Body of pancreas (tissue), 4 donors: Measurements from ENCODE around the gene ABHD18. TPM values are rescaled to one million over a fixed set of nuclear protein-coding genes. Genes with fewer than 3 reads are reported as not detected.
"Not testable (repeated sequence)": the region's sequence is repeated elsewhere in the genome, so short reads cannot be mapped to it uniquely, and the experiment has no call there.

Experiments used
- ATAC-seq: fragments of 150-250 bp; one replicate; pipeline ENCODE4 v1.9.1; 2016
- DNase-seq, 4 donors: peaks; one replicate each; pipeline ENCODE4 v3.0.0-alpha.2; 2019
- H3K27ac ChIP-seq, 4 donors: fragments of 200-600 bp; sonication (generic); 1 replicate in 3 of 4; 2 replicates in 1 of 4; pipeline versions ENCODE4 v1.5.1 to v1.6.1; 2016 to 2019; ENCODE audit warnings: mild to moderate bottlenecking in 1 of 4, mixed read lengths in 1 of 4, moderate library complexity in 1 of 4
- H3K27me3 ChIP-seq, 2 donors: fragments of 200-600 bp; sonication (generic); one replicate each; pipeline ENCODE4 v1.6.0; 2016; ENCODE audit warnings: mild to moderate bottlenecking in 1 of 2
- H3K36me3 ChIP-seq, 2 donors: fragments of 200-600 bp; sonication (generic); replicated peaks in 1 of 2; 2 replicates each; pipeline ENCODE4 v1.5.1; 2016; ENCODE audit warnings: low read depth in 2 of 2; ENCODE audit not compliant: insufficient read depth in 1 of 2
- H3K4me1 ChIP-seq: fragments of 200-600 bp; sonication (generic); one replicate; pipeline ENCODE4 v1.6.0; 2016
- H3K4me3 ChIP-seq, 2 donors: fragments of 200-600 bp; sonication (generic); 1 replicate in 1 of 2; 2 replicates in 1 of 2; pipeline ENCODE4 v1.5.1; 2016 to 2019
- H3K9me3 ChIP-seq, 3 donors: fragments of 200-600 bp; sonication (generic); 1 replicate in 2 of 3; 2 replicates in 1 of 3; pipeline ENCODE4 v1.5.1; 2016
- CTCF ChIP-seq, 7 experiments: fragments of 450-650 bp in 4 of 7; fragments of 200-600 bp in 3 of 7; sonication (generic) in 3 of 7; IDR thresholded peaks; one replicate each; pipeline ENCODE4 v1.5.1; 2016 to 2019; ENCODE audit warnings: antibody characterized with exemption in 7 of 7
- POLR2A ChIP-seq, 3 donors: fragments of 450-650 bp; IDR thresholded peaks; one replicate each; pipeline ENCODE4 v1.6.1; 2016; ENCODE audit warnings: antibody characterized with exemption in 3 of 3, mild to moderate bottlenecking in 2 of 3
- WGBS, 2 donors: methylation state at CpG; one replicate each; pipeline ENCODE4 v1.1.5; 2017; 5-methylcytosine and 5-hydroxymethylcytosine counted together
- intact Hi-C: fragments of 100-400 bp; cut with DNase I; formaldehyde crosslinking; loops from one replicate; pipeline ENCODE4 v1.15.1; 2023
- total RNA-seq, 2 donors: library from RNA; depleted of rRNA; stranded (reverse); fragments of >200 nt; gene quantifications; one replicate each; pipeline ENCODE4 v1.1.0, GENCODE V29; 2016

The ABHD18 gene
- total RNA-seq, 2 donors from 2014 or later, result 10.1 to 10.5 TPM

DNA sequence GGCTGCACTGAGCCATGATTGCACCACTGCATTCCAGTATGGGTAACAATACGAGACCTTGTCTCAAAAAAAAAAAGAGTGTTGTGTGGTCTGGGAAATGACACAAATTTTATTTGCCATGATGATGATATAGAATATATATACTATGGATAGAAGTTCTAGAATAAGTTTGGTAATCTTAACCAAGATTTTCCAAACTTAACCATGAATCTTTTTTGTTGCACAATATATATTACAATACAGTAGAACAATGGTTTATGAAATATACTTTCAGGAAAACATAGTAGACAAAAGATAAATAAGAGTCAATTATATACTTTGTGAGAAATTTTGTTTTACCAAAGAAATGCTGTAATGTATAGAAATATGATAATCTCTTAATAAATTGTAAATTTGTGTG, 35.0 kb upstream of the ABHD18 start:
- H3K4me1 ChIP-seq, result no peaks in the 10 kb centered on the region
- H3K4me3 ChIP-seq, result no peak overlapping the region
- no peaks in the 10 kb centered on the region for H3K9me3 ChIP-seq
- intact Hi-C loops, result no loop called here
- no peak overlapping the region for H3K27ac ChIP-seq
- H3K36me3 ChIP-seq, result no peaks in the 10 kb centered on the region
- ATAC-seq, result no peak
- H3K27me3 ChIP-seq, result no peaks in the 10 kb centered on the region
- no peak for TF ChIP-seq CTCF (IDR thresholded peaks at IDR 0.05)
- no peak for TF ChIP-seq POLR2A (IDR thresholded peaks at IDR 0.05)
- 93 to 95% methylated on average over 1 of the region's 1 CpG for WGBS, 2 donors
- no peak for DNase-seq

GRCh38 chr4:127931836-127932235, 33.4 kb upstream of the ABHD18 start:
- H3K36me3 ChIP-seq, H3K27me3 ChIP-seq, intact Hi-C loops, H3K9me3 ChIP-seq, DNase-seq, ATAC-seq, H3K4me1 ChIP-seq, H3K27ac ChIP-seq, H3K4me3 ChIP-seq: not testable (repeated sequence)
- 87 to 93% methylated on average over 6 of the region's 6 CpGs for WGBS, 2 donors

- Histone ChIP-seq H3K27me3 (no peaks in the 10 kb centered on the region), H3K36me3 (peaks cover 0 to under 1% of the 10 kb centered on the region in 2 donors), H3K27ac (no peak overlapping the region), H3K4me3 (no peak overlapping the region), H3K9me3 (no peaks in the 10 kb centered on the region), H3K4me1 (no peaks in the 10 kb centered on the region)
- intact Hi-C loops, result no loop called here
- ATAC-seq (no peak), DNase-seq (no peak)
- TF ChIP-seq POLR2A (IDR thresholded peaks at IDR 0.05) (no peak), CTCF (IDR thresholded peaks at IDR 0.05) (no peak)
- 88 to 97% methylated on average over 1 of the region's 1 CpG for WGBS, 2 donors
These were observed 28.2 kb upstream of the ABHD18 start for GRCh38 chr4:127936974-127937373.

GRCh38 chr4:127957105-127957504, 8.1 kb upstream of the ABHD18 start:
- no peak for ATAC-seq

GRCh38 chr4:127959794-127960193, 5.4 kb upstream of the ABHD18 start:
- Histone ChIP-seq H3K27me3 (no peaks in the 10 kb centered on the region), H3K4me1 (peaks cover 18% of the 10 kb centered on the region), H3K36me3 (no peaks in the 10 kb centered on the region), H3K27ac (no peak overlapping the region), H3K9me3 (no peaks in the 10 kb centered on the region), H3K4me3 (no peak overlapping the region)
- WGBS, 2 donors, result 74 to 79% methylated on average over 1 of the region's 1 CpG
- TF ChIP-seq POLR2A (IDR thresholded peaks at IDR 0.05) (no peak), CTCF (IDR thresholded peaks at IDR 0.05) (no peak)
- ATAC-seq (no peak), DNase-seq (no peak)
- intact Hi-C loops, result no loop called here

More at GRCh38 chr4:127957105-127957504, 8.1 kb upstream of the ABHD18 start:
- no peak for DNase-seq
- Histone ChIP-seq H3K4me1 (peaks cover under 1% of the 10 kb centered on the region), H3K36me3 (no peaks in the 10 kb centered on the region), H3K27me3 (no peaks in the 10 kb centered on the region), H3K4me3 (no peak overlapping the region), H3K9me3 (no peaks in the 10 kb centered on the region), H3K27ac (no peak overlapping the region)
- WGBS, 2 donors, result 79 to 86% methylated on average over 2 of the region's 2 CpGs
- intact Hi-C loops, result no loop called here
- no peak for TF ChIP-seq CTCF (IDR thresholded peaks at IDR 0.05)
- TF ChIP-seq POLR2A (IDR thresholded peaks at IDR 0.05), result no peak

DNA sequence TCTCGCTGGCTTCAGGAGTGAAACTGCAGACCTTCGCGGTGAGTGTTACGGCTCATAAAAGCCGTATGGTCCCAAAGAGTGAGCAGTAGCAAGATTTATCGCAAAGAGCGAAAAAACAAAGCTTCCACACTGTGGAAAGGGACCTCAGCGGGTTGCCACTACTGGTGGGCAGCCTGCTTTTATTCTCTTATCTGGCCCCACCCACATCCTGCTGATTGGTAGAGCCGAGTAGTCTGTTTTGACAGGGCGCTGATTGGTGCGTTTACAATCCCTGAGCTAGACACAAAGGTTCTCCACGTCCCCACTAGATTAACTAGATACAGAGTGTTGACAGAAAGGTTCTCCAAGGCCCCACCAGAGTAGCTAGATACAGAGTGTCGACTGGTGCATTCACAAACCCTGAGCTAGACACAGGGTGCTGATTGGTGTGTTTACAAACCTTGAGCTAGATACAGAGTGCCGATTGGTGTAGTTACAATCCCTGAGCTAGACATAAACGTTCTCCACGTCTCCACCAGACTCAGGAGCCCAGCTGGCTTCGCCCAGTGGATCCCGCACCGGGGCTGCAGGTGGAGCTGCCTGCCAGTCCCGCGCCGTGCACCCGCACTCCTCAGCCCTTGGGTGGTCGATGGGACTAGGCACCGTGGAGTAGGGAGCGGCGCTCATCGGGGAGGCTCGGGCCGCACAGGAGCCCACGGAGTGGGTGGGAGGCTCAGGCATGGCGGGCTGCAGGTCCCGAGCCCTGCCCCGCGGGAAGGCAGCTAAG, 1.4 kb upstream of the ABHD18 start:
- H3K27me3 ChIP-seq, H3K9me3 ChIP-seq, intact Hi-C loops, ATAC-seq, H3K36me3 ChIP-seq: not testable (repeated sequence)
- WGBS, 2 donors, result 33 to 37% methylated on average over 24 to 35 of the region's 35 CpGs
- Histone ChIP-seq H3K4me3 (peak overlapping the region; percentile 92 to 97), H3K4me1 (peaks cover 38% of the 10 kb centered on the region), H3K27ac (peak overlapping the region; percentile 95 to 99 (median 98))
- DNase-seq, result peak in 1 of 4 donors; percentile 9

- H3K27me3 ChIP-seq, H3K36me3 ChIP-seq, H3K9me3 ChIP-seq, intact Hi-C loops: not testable (repeated sequence)
- H3K4me3 ChIP-seq, result peak overlapping the region; percentile 92 to 97
- WGBS, 2 donors, result 0 to 1% methylated on average over 1 to 38 of the region's 41 CpGs
- ATAC-seq, result peak; percentile 13
- H3K4me1 ChIP-seq, result peaks cover 39% of the 10 kb centered on the region
- H3K27ac ChIP-seq, result peak overlapping the region; percentile 95 to 99 (median 98)
- DNase-seq, result peak in 1 of 4 donors; percentile 39
These were observed 662 bp upstream of the ABHD18 start for GRCh38 chr4:127964426-127965061.
